GM23338 (cell line): ENCODE measurements around the gene C18orf32. TPM values are rescaled to one million over a fixed set of nuclear protein-coding genes. Genes with fewer than 3 reads are reported as not detected.
"Not testable (repeated sequence)": the region's sequence is repeated elsewhere in the genome, so short reads cannot be mapped to it uniquely, and the experiment has no call there.

Experiments used
- ATAC-seq: fragments of 200-7000 bp; cut with Tn5 transposase; 3 replicates; pipeline ENCODE4 v1.9.1; 2020
- DNase-seq: peaks from one replicate; pipeline ENCODE4 v3.0.0-alpha.2; 2015; ENCODE audit warnings: low spot score
- H2AFZ ChIP-seq: fragments of 200-600 bp; sonication (generic); 2 replicates; pipeline ENCODE4 v1.8.0; 2016; ENCODE audit warnings: antibody characterized with exemption, mild to moderate bottlenecking, moderate library complexity
- H3F3A ChIP-seq: fragments of 200-600 bp; sonication (generic); replicated peaks from 2 replicates; pipeline ENCODE4 v1.8.0; 2017; ENCODE audit warnings: antibody characterized with exemption, mixed run types, low read depth
- H3K27ac ChIP-seq: fragments of 200-600 bp; sonication (generic); 2 replicates; pipeline ENCODE4 v1.6.1; 2016; ENCODE audit warnings: low read depth
- H3K27me3 ChIP-seq: fragments of 200-600 bp; sonication (generic); 2 replicates; pipeline ENCODE4 v1.8.0; 2016; ENCODE audit warnings: mild to moderate bottlenecking, mixed run types, moderate library complexity; ENCODE audit not compliant: insufficient read depth
- H3K36me3 ChIP-seq: fragments of 200-600 bp; sonication (generic); 2 replicates; pipeline ENCODE4 v1.8.0; 2016; ENCODE audit warnings: mild to moderate bottlenecking; ENCODE audit not compliant: insufficient read depth
- H3K4me1 ChIP-seq: fragments of 200-600 bp; sonication (generic); 2 replicates; pipeline ENCODE4 v1.8.0; 2016; ENCODE audit warnings: mild to moderate bottlenecking, moderate library complexity; ENCODE audit not compliant: insufficient read depth
- H3K4me2 ChIP-seq: fragments of 200-600 bp; sonication (generic); 2 replicates; pipeline ENCODE4 v1.7.1; 2017; ENCODE audit warnings: mixed run types
- H3K4me3 ChIP-seq: fragments of 200-600 bp; sonication (generic); 2 replicates; pipeline ENCODE4 v1.6.1; 2016; ENCODE audit warnings: mixed run types
- H3K79me2 ChIP-seq: fragments of 200-600 bp; sonication (generic); replicated peaks from 2 replicates; pipeline ENCODE4 v1.8.0; 2017; ENCODE audit warnings: mild to moderate bottlenecking; ENCODE audit not compliant: insufficient read depth
- H3K9me2 ChIP-seq: fragments of 200-600 bp; sonication (generic); 2 replicates; pipeline ENCODE4 v1.8.0; 2017; ENCODE audit not compliant: insufficient read depth
- H4K20me1 ChIP-seq: fragments of 200-600 bp; sonication (generic); replicated peaks from 2 replicates; pipeline ENCODE4 v1.8.0; 2017; ENCODE audit warnings: mild to moderate bottlenecking; ENCODE audit not compliant: insufficient read depth
- H3K27ac Mint-ChIP-seq: 2 replicates; pipeline ENCODE4 v1.8.0; 2020; ENCODE audit warnings: inconsistent platforms, mild to moderate bottlenecking, moderate library complexity, mixed read lengths
- H3K27me3 Mint-ChIP-seq: 3 replicates; pipeline ENCODE4 v1.8.0; 2022; ENCODE audit warnings: low read depth, mild to moderate bottlenecking, moderate library complexity, mixed read lengths, inconsistent platforms; ENCODE audit not compliant: insufficient read depth, poor library complexity
- H3K36me3 Mint-ChIP-seq: 3 replicates; pipeline ENCODE4 v1.8.0; 2021; ENCODE audit warnings: low read depth, mild to moderate bottlenecking, inconsistent platforms, moderate library complexity, mixed read lengths
- H3K4me1 Mint-ChIP-seq: 3 replicates; pipeline ENCODE4 v1.8.0; 2020; ENCODE audit warnings: mild to moderate bottlenecking, inconsistent platforms, mixed read lengths
- H3K4me3 Mint-ChIP-seq: 3 replicates; pipeline ENCODE4 v1.8.0; 2021; ENCODE audit warnings: moderate library complexity, mild to moderate bottlenecking, inconsistent platforms, mixed read lengths
- H3K9me3 Mint-ChIP-seq: 3 replicates; pipeline ENCODE4 v1.8.0; 2020; ENCODE audit warnings: moderate library complexity, mild to moderate bottlenecking, inconsistent platforms, mixed read lengths
- CTCF ChIP-seq, 2 experiments: fragments of 200-600 bp in 1 of 2; sonication (generic) in 1 of 2; conservative IDR thresholded peaks; 2 replicates each; pipeline versions ENCODE4 v1.5.1 to v1.6.1; 2016 to 2017; ENCODE audit warnings: antibody characterized with exemption in 2 of 2, low read depth in 2 of 2, mild to moderate bottlenecking in 2 of 2, moderate library complexity in 1 of 2
- ETS1 ChIP-seq: IDR thresholded peaks from 2 replicates; pipeline ENCODE4 v1.6.1; 2016; ENCODE audit warnings: antibody characterized with exemption
- STAT1 ChIP-seq: IDR thresholded peaks from one replicate; pipeline ENCODE4 v1.6.1; 2016; ENCODE audit warnings: antibody characterized with exemption; ENCODE audit not compliant: unreplicated experiment
- polyA plus RNA-seq: library from polyadenylated mRNA; unstranded; fragments of >200 nt; fragmentation: Nextera tagmentation; extraction: Ambion mirVana; gene quantifications from 2 replicates; pipeline ENCODE4 v1.2.1, GENCODE V29; 2016
- total RNA-seq: library from RNA; depleted of rRNA; stranded (reverse); fragments of >200 nt; shearing (Covaris generic); gene quantifications from 2 replicates; pipeline ENCODE4 v1.2.3, GENCODE V29; 2014

Gene C18orf32
- total and polyA plus RNA-seq, 2 experiments from 2014 or later = 25.3 to 72.4 TPM

- Mint-ChIP-seq H3K4me3 (no peak overlapping the region), H3K27ac (no peak overlapping the region), H3K9me3 (no peaks in the 10 kb centered on the region), H3K27me3 (peaks cover 4% of the 10 kb centered on the region), H3K4me1 (peaks cover 21% of the 10 kb centered on the region), H3K36me3 (no peaks in the 10 kb centered on the region)
- Histone ChIP-seq H3K79me2 (no peaks in the 10 kb centered on the region), H3K27me3 (no peaks in the 10 kb centered on the region), H3F3A (no peaks in the 10 kb centered on the region), H3K4me1 (peaks cover 17% of the 10 kb centered on the region), H3K36me3 (no peaks in the 10 kb centered on the region), H3K27ac (no peak overlapping the region), H3K9me2 (no peaks in the 10 kb centered on the region), H4K20me1 (no peaks in the 10 kb centered on the region), H2AFZ (no peak overlapping the region), H3K4me3 (no peak overlapping the region), H3K4me2 (no peak overlapping the region)
- ATAC-seq (no peak), DNase-seq (no peak)
- TF ChIP-seq STAT1 = no peak
These were observed 27.5 kb upstream of the C18orf32 start for GRCh38 chr18:49514577-49514976.

- H3K27ac Mint-ChIP-seq, H3K27ac ChIP-seq, H3K27me3 ChIP-seq, ATAC-seq, H3K4me3 ChIP-seq, DNase-seq, H3K9me3 Mint-ChIP-seq, H3K4me1 ChIP-seq, H3K4me3 Mint-ChIP-seq, H3K36me3 Mint-ChIP-seq, H3K36me3 ChIP-seq, H3K27me3 Mint-ChIP-seq, H3K4me2 ChIP-seq, H4K20me1 ChIP-seq, H3K79me2 ChIP-seq, H3F3A ChIP-seq, H3K9me2 ChIP-seq, H2AFZ ChIP-seq: not testable (repeated sequence)
- peaks cover 14% of the 10 kb centered on the region for H3K4me1 Mint-ChIP-seq
These were observed 25.8 kb upstream of the C18orf32 start for GRCh38 chr18:49512876-49513275.

- Histone ChIP-seq H2AFZ (no peak overlapping the region), H4K20me1 (no peaks in the 10 kb centered on the region), H3K9me2 (no peaks in the 10 kb centered on the region), H3K4me3 (no peak overlapping the region), H3K4me2 (no peak overlapping the region), H3K27me3 (no peaks in the 10 kb centered on the region), H3K36me3 (no peaks in the 10 kb centered on the region), H3F3A (no peaks in the 10 kb centered on the region), H3K27ac (no peak overlapping the region), H3K79me2 (no peaks in the 10 kb centered on the region), H3K4me1 (peaks cover under 1% of the 10 kb centered on the region)
- Mint-ChIP-seq H3K36me3 (no peaks in the 10 kb centered on the region), H3K27me3 (peaks cover 8% of the 10 kb centered on the region), H3K9me3 (no peaks in the 10 kb centered on the region), H3K4me1 (peaks cover 12% of the 10 kb centered on the region; the same call in 2 of the 3 replicates), H3K4me3 (no peak overlapping the region), H3K27ac (no peak overlapping the region)
- peak; percentile 90 to 95 for TF ChIP-seq CTCF (conservative IDR thresholded peaks at IDR 0.05; ENCODE audit: low read depth in 2 of 2)
- no peak for TF ChIP-seq ETS1
- ATAC-seq = peak; percentile 92
- peak; percentile 71 for DNase-seq
These were observed 23.5 kb upstream of the C18orf32 start for GRCh38 chr18:49510393-49511115.

- not testable (repeated sequence) for H3K4me1 ChIP-seq, H3K27me3 ChIP-seq, H2AFZ ChIP-seq, H3K27me3 Mint-ChIP-seq, H3K4me2 ChIP-seq, H4K20me1 ChIP-seq, H3K4me3 ChIP-seq, H3K79me2 ChIP-seq, H3K36me3 Mint-ChIP-seq, H3K36me3 ChIP-seq, H3K27ac Mint-ChIP-seq, H3K9me2 ChIP-seq, ATAC-seq, H3K4me3 Mint-ChIP-seq, H3F3A ChIP-seq, DNase-seq, H3K27ac ChIP-seq, H3K9me3 Mint-ChIP-seq
- H3K4me1 Mint-ChIP-seq = peaks cover 13% of the 10 kb centered on the region
These were observed 19.4 kb upstream of the C18orf32 start for GRCh38 chr18:49506438-49506837.
